SK-N-SH (cell line): ENCODE data around the gene COMMD7.

Experiments used
- CHD2 ChIP-seq: fragments of 150-350 bp; IDR thresholded peaks from 2 replicates; pipeline ENCODE4 v1.6.1; 2018; ENCODE audit warnings: low read length; ENCODE audit not compliant: partially characterized antibody
- CTCF ChIP-seq: fragments of 200-600 bp; sonication (generic); IDR thresholded peaks from 2 replicates; pipeline ENCODE4 v1.6.1; 2017; ENCODE audit warnings: antibody characterized with exemption, mild to moderate bottlenecking, moderate library complexity
- ELF1 ChIP-seq: IDR thresholded peaks from 2 replicates; pipeline ENCODE4 v1.4.0; 2012
- EP300 ChIP-seq, 2 experiments: IDR thresholded peaks; 2 replicates each; pipeline versions ENCODE4 v1.4.0 to v1.6.1; 2012; ENCODE audit warnings: borderline replicate concordance in 1 of 2, low read depth in 1 of 2, low read length in 1 of 2
- EZH2phosphoT487 ChIP-seq: fragments of 200-600 bp; sonication (generic); IDR thresholded peaks from 2 replicates; pipeline ENCODE4 v1.6.1; 2017; ENCODE audit warnings: low read depth, mixed run types, mild to moderate bottlenecking, antibody characterized with exemption, moderate library complexity, borderline replicate concordance
- FOSL2 ChIP-seq: IDR thresholded peaks from 2 replicates; pipeline ENCODE4 v1.4.0; 2012; ENCODE audit warnings: low read depth, mild to moderate bottlenecking, moderate library complexity, borderline replicate concordance
- IRF3 ChIP-seq: fragments of 150-350 bp; IDR thresholded peaks from 2 replicates; pipeline ENCODE4 v1.6.1; 2016; ENCODE audit warnings: mild to moderate bottlenecking, low read depth, low read length
- MXI1 ChIP-seq: IDR thresholded peaks from 2 replicates; pipeline ENCODE4 v1.6.1; 2012; ENCODE audit warnings: mild to moderate bottlenecking, low read depth, low read length, improper control_type of control experiment
- POLR2AphosphoS5 ChIP-seq: IDR thresholded peaks from 2 replicates; pipeline ENCODE4 v1.6.1; 2012; ENCODE audit warnings: low read depth, low read length
- RAD21 ChIP-seq: IDR thresholded peaks from 2 replicates; pipeline ENCODE4 v1.6.1; 2012; ENCODE audit warnings: mild to moderate bottlenecking, low read length
- SIN3A ChIP-seq: IDR thresholded peaks from 2 replicates; pipeline ENCODE4 v1.6.1; 2012; ENCODE audit warnings: low read depth, mild to moderate bottlenecking, low read length, moderate library complexity, borderline replicate concordance
- TEAD4 ChIP-seq: IDR thresholded peaks from 2 replicates; pipeline ENCODE4 v1.4.0; 2012; ENCODE audit warnings: mild to moderate bottlenecking, borderline replicate concordance; ENCODE audit not compliant: insufficient read depth
- USF1 ChIP-seq: IDR thresholded peaks from 2 replicates; pipeline ENCODE4 v1.4.0; 2012; ENCODE audit warnings: low read depth, borderline replicate concordance

GRCh38 chr20:32762754-32763201 is 19.5 kb upstream of the COMMD7 start:
- no peak for TF ChIP-seq IRF3
- no peak for TF ChIP-seq TEAD4
- TF ChIP-seq EZH2phosphoT487, result no peak
- no peak for TF ChIP-seq POLR2AphosphoS5
- TF ChIP-seq CHD2, result no peak
- no peak for TF ChIP-seq EP300 (IDR thresholded peaks at IDR 0.05; ENCODE audit: borderline replicate concordance in 1 of 2, low read depth in 1 of 2, low read length in 1 of 2)
- TF ChIP-seq MXI1, result no peak
- no peak for TF ChIP-seq SIN3A
- TF ChIP-seq USF1, result no peak
- TF ChIP-seq FOSL2, result no peak
- no peak for TF ChIP-seq RAD21
- TF ChIP-seq CTCF, result no peak
- TF ChIP-seq ELF1, result no peak
